Cardiac muscle cell (in vitro differentiated cells and primary cell): Measurements from ENCODE around the gene CPOX. TPM values are rescaled to one million over a fixed set of nuclear protein-coding genes. Genes with fewer than 3 reads are reported as not detected.
A peak's percentile ranks its signal among the peaks of the same experiment; 100 is the strongest.

Experiments
- DNase-seq, 2 donors: peaks; one replicate each; pipeline versions ENCODE4 v3.0.0 to v3.0.0-alpha.2; 2010 to 2017; ENCODE audit warnings: low read depth in 1 of 2, low spot score in 1 of 2
- H3K27ac ChIP-seq: fragments of 200-600 bp; sonication (generic); 2 replicates; pipeline ENCODE4 v1.5.1; 2016
- H3K27me3 ChIP-seq: fragments of 200-600 bp; sonication (generic); 2 replicates; pipeline ENCODE4 v1.6.0; 2016; ENCODE audit warnings: control low read depth
- H3K36me3 ChIP-seq: fragments of 200-600 bp; sonication (generic); 2 replicates; pipeline ENCODE4 v1.5.1; 2016; ENCODE audit warnings: control low read depth
- H3K4me1 ChIP-seq: fragments of 200-600 bp; sonication (generic); 2 replicates; pipeline ENCODE4 v1.8.1; 2017; ENCODE audit warnings: low read depth, mild to moderate bottlenecking, mixed run types
- H3K4me3 ChIP-seq: fragments of 200-600 bp; sonication (generic); 2 replicates; pipeline ENCODE4 v1.5.1; 2016; ENCODE audit warnings: mild to moderate bottlenecking
- H3K9me3 ChIP-seq: fragments of 200-600 bp; sonication (generic); 2 replicates; pipeline ENCODE4 v1.5.1; 2017; ENCODE audit warnings: low read depth, mild to moderate bottlenecking, control low read depth
- CTCF ChIP-seq: IDR thresholded peaks from 2 replicates; pipeline ENCODE4 v1.5.1; 2012; ENCODE audit warnings: low read depth, mild to moderate bottlenecking, low read length
- polyA plus RNA-seq: library from polyadenylated mRNA; unstranded; fragments of >200 nt; fragmentation: Nextera tagmentation; extraction: Ambion mirVana; gene quantifications from 2 replicates; pipeline ENCODE4 v1.2.1, GENCODE V29; 2016
- total RNA-seq: library from RNA; depleted of rRNA; stranded (reverse); fragments of >200 nt; gene quantifications from 2 replicates; pipeline ENCODE4 v1.2.3, GENCODE V29; 2016

CPOX gene
- total and polyA plus RNA-seq, 2 experiments from 2014 or later: 10.5 to 45.0 TPM

- no peaks in the 10 kb centered on the region for H3K4me1 ChIP-seq
- DNase-seq: no peak
- no peak overlapping the region for H3K4me3 ChIP-seq
- H3K27ac ChIP-seq: no peak overlapping the region
- TF ChIP-seq CTCF: no peak
- H3K27me3 ChIP-seq: no peaks in the 10 kb centered on the region
- no peaks in the 10 kb centered on the region for H3K9me3 ChIP-seq
- H3K36me3 ChIP-seq: no peaks in the 10 kb centered on the region
These were observed 6.4 kb upstream of the CPOX start for GRCh38 chr3:98599647-98600411.

- Histone ChIP-seq H3K4me1 (no peaks in the 10 kb centered on the region), H3K36me3 (no peaks in the 10 kb centered on the region), H3K27ac (no peak overlapping the region), H3K9me3 (no peaks in the 10 kb centered on the region), H3K27me3 (no peaks in the 10 kb centered on the region), H3K4me3 (no peak overlapping the region)
- DNase-seq: no peak
- no peak for TF ChIP-seq CTCF
These were observed 5.1 kb upstream of the CPOX start for GRCh38 chr3:98598492-98598891.

- Histone ChIP-seq H3K36me3 (no peaks in the 10 kb centered on the region), H3K4me1 (no peaks in the 10 kb centered on the region), H3K4me3 (no peak overlapping the region), H3K9me3 (no peaks in the 10 kb centered on the region), H3K27me3 (peaks cover 5% of the 10 kb centered on the region), H3K27ac (no peak overlapping the region)
- DNase-seq: peak; percentile 22 to 50
- TF ChIP-seq CTCF: peak; percentile 61
These were observed 3.4 kb upstream of the CPOX start for GRCh38 chr3:98596541-98597500.

DNA sequence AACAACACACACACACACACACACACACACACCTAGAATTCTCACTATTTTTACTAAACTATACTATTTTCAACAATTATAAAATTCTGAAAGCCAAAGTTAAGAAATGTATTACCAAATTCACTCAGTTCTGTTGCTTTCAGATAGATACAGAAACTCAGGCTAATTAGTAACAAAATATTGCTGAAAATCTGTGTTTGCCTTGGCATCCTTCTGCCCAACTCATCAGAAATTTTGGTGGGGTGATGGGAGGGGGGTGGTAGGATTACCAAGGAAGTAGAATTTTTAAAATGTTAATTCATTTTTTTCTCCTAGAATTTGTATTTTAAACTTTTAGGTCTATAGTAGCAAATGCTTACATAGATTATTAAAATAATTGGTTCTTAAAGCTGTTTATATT lies 2.7 kb upstream of the CPOX start:
- H3K4me3 ChIP-seq: no peak overlapping the region

More for the DNA sequence above, 2.7 kb upstream of the CPOX start:
- TF ChIP-seq CTCF: no peak
- no peaks in the 10 kb centered on the region for H3K9me3 ChIP-seq
- no peak overlapping the region for H3K27ac ChIP-seq
- no peaks in the 10 kb centered on the region for H3K4me1 ChIP-seq
- H3K36me3 ChIP-seq: peaks cover 2% of the 10 kb centered on the region
- peaks cover 11% of the 10 kb centered on the region for H3K27me3 ChIP-seq
- DNase-seq: no peak
